K562 (cell line): ENCODE results near the gene FEN1. TPM values are rescaled to one million over a fixed set of nuclear protein-coding genes. Genes with fewer than 3 reads are reported as not detected.

Experiments used
- MAFG ChIP-seq: fragments of 450-650 bp; conservative IDR thresholded peaks from 2 replicates; pipeline ENCODE4 v1.6.1; 2016; ENCODE audit warnings: missing genetic modification characterization, missing compliant biosample characterization
- NKRF ChIP-seq: fragments of 450-650 bp; IDR thresholded peaks from 2 replicates; pipeline ENCODE4 v1.6.1; 2016; ENCODE audit warnings: borderline replicate concordance
- SETDB1 ChIP-seq: IDR thresholded peaks from one replicate; pipeline ENCODE4 v1.6.1; 2012; ENCODE audit warnings: low read length, control low read depth, inconsistent platforms
- TEAD2 ChIP-seq: fragments of 450-650 bp; IDR thresholded peaks from 2 replicates; pipeline ENCODE4 v1.6.1; 2016; ENCODE audit warnings: missing genetic modification characterization, control low read depth, missing compliant biosample characterization
- ZFP36 ChIP-seq: fragments of 150-350 bp; IDR thresholded peaks from 2 replicates; pipeline ENCODE4 v1.6.1; 2018; ENCODE audit warnings: low read length, low read depth; ENCODE audit not compliant: partially characterized antibody
- ZNF174 ChIP-seq: fragments of 250-450 bp; sonication (Bioruptor Pico); IDR thresholded peaks from 2 replicates; pipeline ENCODE4 v1.4.0; 2020; ENCODE audit warnings: mild to moderate bottlenecking
- ZNF592 ChIP-seq: fragments of 450-650 bp; IDR thresholded peaks from 2 replicates; pipeline ENCODE4 v1.6.1; 2017; ENCODE audit warnings: antibody characterized with exemption, mild to moderate bottlenecking
- polyA plus RNA-seq, 8 experiments: library from polyadenylated mRNA; depleted of rRNA in 4 of 8; stranded (reverse) in 5 of 8; unstranded in 3 of 8; fragments of >200 nt; fragmentation: Nextera tagmentation in 2 of 8; fragmentation: Illumina TruSeq in 1 of 8; extraction: Ambion mirVana in 2 of 8; extraction: Trizol in 1 of 8; gene quantifications; 2 replicates each; pipeline versions ENCODE4 v1.2.1 to v1.2.3, GENCODE V29; 2011 to 2014; ENCODE audit warnings: inconsistent platforms in 1 of 8, missing spikeins in 1 of 8
- total RNA-seq, 7 experiments: library from RNA; depleted of rRNA in 6 of 7; stranded (reverse); fragments of >200 nt in 6 of 7; fragmentation: Illumina TruSeq in 2 of 7; extraction: Trizol in 2 of 7; gene quantifications; 2 replicates each; pipeline versions ENCODE4 v1.2.1 to v1.2.3, GENCODE V29; 2011 to 2021; ENCODE audit warnings: low replicate concordance in 1 of 7
- TF ChIP-seq, protein P1 (sequence below), 2 experiments: fragments of 450-650 bp; IDR thresholded peaks; 2 replicates each; pipeline ENCODE4 v1.6.1; 2018; ENCODE audit warnings: mild to moderate bottlenecking in 2 of 2, low read depth in 1 of 2; ENCODE audit not compliant: partially characterized antibody in 2 of 2
- TF ChIP-seq, protein P2 (sequence below): sonication (generic); formaldehyde crosslinking; IDR thresholded peaks from 2 replicates; pipeline ENCODE4 v1.8.1; 2023; ENCODE audit warnings: mild to moderate bottlenecking, missing genetic modification reagents
- TF ChIP-seq, protein P3 (sequence below): fragments of 250-450 bp; sonication (Bioruptor Pico); IDR thresholded peaks from 2 replicates; pipeline ENCODE4 v1.9.0; 2021; ENCODE audit warnings: mild to moderate bottlenecking
- TF ChIP-seq, protein P4 (sequence below): fragments of 450-650 bp; formaldehyde crosslinking; IDR thresholded peaks from 2 replicates; pipeline ENCODE4 v1.4.0; 2022; ENCODE audit warnings: missing genetic modification characterization

Gene FEN1
- total and polyA plus RNA-seq, 9 of the 15 experiments (the other 6 are each of a cell fraction or from before 2014, with no cell fraction given) = 58.1 to 156 (median 137) TPM

DNA sequence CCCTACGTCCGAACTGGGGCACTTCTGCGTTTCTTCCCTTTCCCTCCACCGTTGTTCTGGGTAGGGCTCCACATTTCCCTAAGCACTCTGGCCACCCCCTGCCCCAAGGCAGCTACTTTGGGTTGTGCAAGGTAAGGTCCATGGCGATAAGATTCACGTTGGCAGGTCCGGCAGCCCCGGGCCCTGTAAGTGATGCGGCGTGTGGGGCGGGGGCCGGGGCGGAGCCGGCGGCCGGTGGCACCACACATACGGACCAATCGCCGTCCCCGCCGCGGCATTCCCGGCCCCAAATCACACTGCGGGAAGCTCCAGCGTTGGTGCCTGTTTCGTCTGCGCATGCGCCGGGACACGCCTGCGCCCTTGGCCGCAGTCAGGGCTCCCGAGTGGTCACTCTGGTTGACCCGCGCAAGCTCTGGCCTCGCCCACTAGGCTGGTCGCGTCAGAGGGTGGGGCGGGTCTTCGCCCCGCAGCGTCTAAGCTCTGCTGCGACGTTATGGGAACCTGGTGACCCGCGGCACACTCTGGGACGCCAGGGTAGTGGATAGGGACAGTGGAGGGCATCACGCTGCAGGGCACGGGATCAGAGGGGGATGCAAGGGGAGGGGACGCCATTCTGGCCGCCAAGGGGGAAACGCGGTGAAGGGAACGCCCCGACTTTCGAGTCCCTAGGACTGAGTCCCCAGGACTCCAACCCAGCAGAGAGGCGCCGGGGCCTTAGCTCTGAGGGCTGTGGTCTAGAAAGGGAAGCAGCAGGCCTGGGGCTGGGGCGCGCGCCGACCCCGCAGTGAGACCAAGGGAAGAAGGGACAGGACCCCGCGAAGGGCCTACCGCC is 22.5 kb downstream of the FEN1 start (continued):
- TF ChIP-seq, protein P1, sequence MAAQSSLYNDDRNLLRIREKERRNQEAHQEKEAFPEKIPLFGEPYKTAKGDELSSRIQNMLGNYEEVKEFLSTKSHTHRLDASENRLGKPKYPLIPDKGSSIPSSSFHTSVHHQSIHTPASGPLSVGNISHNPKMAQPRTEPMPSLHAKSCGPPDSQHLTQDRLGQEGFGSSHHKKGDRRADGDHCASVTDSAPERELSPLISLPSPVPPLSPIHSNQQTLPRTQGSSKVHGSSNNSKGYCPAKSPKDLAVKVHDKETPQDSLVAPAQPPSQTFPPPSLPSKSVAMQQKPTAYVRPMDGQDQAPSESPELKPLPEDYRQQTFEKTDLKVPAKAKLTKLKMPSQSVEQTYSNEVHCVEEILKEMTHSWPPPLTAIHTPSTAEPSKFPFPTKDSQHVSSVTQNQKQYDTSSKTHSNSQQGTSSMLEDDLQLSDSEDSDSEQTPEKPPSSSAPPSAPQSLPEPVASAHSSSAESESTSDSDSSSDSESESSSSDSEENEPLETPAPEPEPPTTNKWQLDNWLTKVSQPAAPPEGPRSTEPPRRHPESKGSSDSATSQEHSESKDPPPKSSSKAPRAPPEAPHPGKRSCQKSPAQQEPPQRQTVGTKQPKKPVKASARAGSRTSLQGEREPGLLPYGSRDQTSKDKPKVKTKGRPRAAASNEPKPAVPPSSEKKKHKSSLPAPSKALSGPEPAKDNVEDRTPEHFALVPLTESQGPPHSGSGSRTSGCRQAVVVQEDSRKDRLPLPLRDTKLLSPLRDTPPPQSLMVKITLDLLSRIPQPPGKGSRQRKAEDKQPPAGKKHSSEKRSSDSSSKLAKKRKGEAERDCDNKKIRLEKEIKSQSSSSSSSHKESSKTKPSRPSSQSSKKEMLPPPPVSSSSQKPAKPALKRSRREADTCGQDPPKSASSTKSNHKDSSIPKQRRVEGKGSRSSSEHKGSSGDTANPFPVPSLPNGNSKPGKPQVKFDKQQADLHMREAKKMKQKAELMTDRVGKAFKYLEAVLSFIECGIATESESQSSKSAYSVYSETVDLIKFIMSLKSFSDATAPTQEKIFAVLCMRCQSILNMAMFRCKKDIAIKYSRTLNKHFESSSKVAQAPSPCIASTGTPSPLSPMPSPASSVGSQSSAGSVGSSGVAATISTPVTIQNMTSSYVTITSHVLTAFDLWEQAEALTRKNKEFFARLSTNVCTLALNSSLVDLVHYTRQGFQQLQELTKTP (IDR thresholded peaks at IDR 0.05; ENCODE audit: low read depth in 1 of 2, partially characterized antibody in 2 of 2) = peak; percentile 38 to 47
- TF ChIP-seq ZNF592 (peak; percentile 97), TEAD2 (no peak), ZFP36 (peak; percentile 2), SETDB1 (no peak), NKRF (peak; percentile 42; the same call in 1 of the 2 replicates), MAFG (tag) (no peak), ZNF174 (CRISPR knock-in tag) (no peak)
- TF ChIP-seq, protein P2, sequence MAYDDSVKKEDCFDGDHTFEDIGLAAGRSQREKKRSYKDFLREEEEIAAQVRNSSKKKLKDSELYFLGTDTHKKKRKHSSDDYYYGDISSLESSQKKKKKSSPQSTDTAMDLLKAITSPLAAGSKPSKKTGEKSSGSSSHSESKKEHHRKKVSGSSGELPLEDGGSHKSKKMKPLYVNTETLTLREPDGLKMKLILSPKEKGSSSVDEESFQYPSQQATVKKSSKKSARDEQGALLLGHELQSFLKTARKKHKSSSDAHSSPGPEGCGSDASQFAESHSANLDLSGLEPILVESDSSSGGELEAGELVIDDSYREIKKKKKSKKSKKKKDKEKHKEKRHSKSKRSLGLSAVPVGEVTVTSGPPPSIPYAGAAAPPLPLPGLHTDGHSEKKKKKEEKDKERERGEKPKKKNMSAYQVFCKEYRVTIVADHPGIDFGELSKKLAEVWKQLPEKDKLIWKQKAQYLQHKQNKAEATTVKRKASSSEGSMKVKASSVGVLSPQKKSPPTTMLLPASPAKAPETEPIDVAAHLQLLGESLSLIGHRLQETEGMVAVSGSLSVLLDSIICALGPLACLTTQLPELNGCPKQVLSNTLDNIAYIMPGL (CRISPR knock-in tag) = no peak
- TF ChIP-seq, protein P3, sequence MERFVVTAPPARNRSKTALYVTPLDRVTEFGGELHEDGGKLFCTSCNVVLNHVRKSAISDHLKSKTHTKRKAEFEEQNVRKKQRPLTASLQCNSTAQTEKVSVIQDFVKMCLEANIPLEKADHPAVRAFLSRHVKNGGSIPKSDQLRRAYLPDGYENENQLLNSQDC = 0 out of 2 replicates have a peak, but pooled peaks have one; percentile 35
- TF ChIP-seq, protein P4, sequence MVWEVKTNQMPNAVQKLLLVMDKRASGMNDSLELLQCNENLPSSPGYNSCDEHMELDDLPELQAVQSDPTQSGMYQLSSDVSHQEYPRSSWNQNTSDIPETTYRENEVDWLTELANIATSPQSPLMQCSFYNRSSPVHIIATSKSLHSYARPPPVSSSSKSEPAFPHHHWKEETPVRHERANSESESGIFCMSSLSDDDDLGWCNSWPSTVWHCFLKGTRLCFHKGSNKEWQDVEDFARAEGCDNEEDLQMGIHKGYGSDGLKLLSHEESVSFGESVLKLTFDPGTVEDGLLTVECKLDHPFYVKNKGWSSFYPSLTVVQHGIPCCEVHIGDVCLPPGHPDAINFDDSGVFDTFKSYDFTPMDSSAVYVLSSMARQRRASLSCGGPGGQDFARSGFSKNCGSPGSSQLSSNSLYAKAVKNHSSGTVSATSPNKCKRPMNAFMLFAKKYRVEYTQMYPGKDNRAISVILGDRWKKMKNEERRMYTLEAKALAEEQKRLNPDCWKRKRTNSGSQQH (CRISPR knock-in tag) = peak; percentile 56; the same call in 1 of the 2 replicates
